Activated CD4-positive, CD25-positive, alpha-beta regulatory T cell treated with anti-CD3 and anti-CD28 coated beads, Interleukin-2, amount 50 U/mL, for 24 hours (primary cell): ENCODE measurements around the gene HDAC10.

Experiments used
- ATAC-seq, 2 donors: fragments of 150-1000 bp; cut with Tn5 transposase; one replicate each; pipeline ENCODE4 v1.10.0; 2021; ENCODE audit warnings: mild to moderate bottlenecking in 1 of 2, moderate library complexity in 1 of 2

Gene HDAC10

GRCh38 chr22:50269970-50270665, 19.1 kb upstream of the HDAC10 start, which contains the start of gene MAPK11:
Gene MAPK11 (minus strand): TSS chr22:50270380. CDS start chr22:50270292, 88 bp downstream.
- ATAC-seq, result peak; percentile 58

- no peak for ATAC-seq
Measured at GRCh38 chr22:50269573-50269969, 18.5 kb upstream of the HDAC10 start.

- no peak for ATAC-seq
Measured at GRCh38 chr22:50268655-50269113, 17.6 kb upstream of the HDAC10 start.

GRCh38 chr22:50267591-50268390, 16.7 kb upstream of the HDAC10 start:
- peak; percentile 8 to 10 for ATAC-seq

- no peak for ATAC-seq
Measured at GRCh38 chr22:50266994-50267393, 15.9 kb upstream of the HDAC10 start.

GRCh38 chr22:50264946-50265669, 14.0 kb upstream of the HDAC10 start:
- no peak for ATAC-seq

- no peak for ATAC-seq
Measured at GRCh38 chr22:50264104-50264745, 13.2 kb upstream of the HDAC10 start.

- no peak for ATAC-seq
Measured at GRCh38 chr22:50262973-50263617, 12.0 kb upstream of the HDAC10 start.

- peak; percentile 33 to 37 for ATAC-seq
Measured at GRCh38 chr22:50262460-50262911, 11.4 kb upstream of the HDAC10 start.

- ATAC-seq, result no peak
Measured at GRCh38 chr22:50261615-50262459, 10.8 kb upstream of the HDAC10 start, which contains the start of gene MAPK12. Gene MAPK12 (minus strand): TSS chr22:50261683. CDS start chr22:50261509, 174 bp downstream.

- peak; percentile 14 to 31 for ATAC-seq
Measured at GRCh38 chr22:50260801-50261614, 9.9 kb upstream of the HDAC10 start.

- ATAC-seq, result no peak
Measured at GRCh38 chr22:50260434-50260800, 9.4 kb upstream of the HDAC10 start.

GRCh38 chr22:50259302-50259701, 8.2 kb upstream of the HDAC10 start:
- ATAC-seq, result no peak

GRCh38 chr22:50258361-50259292, 7.6 kb upstream of the HDAC10 start:
- ATAC-seq, result no peak

- ATAC-seq, result no peak
Measured at GRCh38 chr22:50257451-50258360, 6.6 kb upstream of the HDAC10 start.

- ATAC-seq, result no peak
Measured at GRCh38 chr22:50257041-50257440, 6.0 kb upstream of the HDAC10 start.

GRCh38 chr22:50256258-50256862, 5.3 kb upstream of the HDAC10 start:
- no peak for ATAC-seq
